Panc1 (cell line): Measurements from ENCODE around the gene MGAT5. TPM values are rescaled to one million over a fixed set of nuclear protein-coding genes. Genes with fewer than 3 reads are reported as not detected.

Experiments used
- ATAC-seq: fragments of 200-7000 bp; cut with Tn5 transposase; 2 replicates; pipeline ENCODE4 v1.9.1; 2020; ENCODE audit warnings: mild to moderate bottlenecking, moderate library complexity
- BruUV-seq: library from RNA; stranded (reverse); fragments of 400-500 nt; replicated peaks from 2 replicates; lab custom pipeline; 2021; lab: Mats Ljungman, UMichigan
- CTCF ChIA-PET: fragments of 300-600 bp; sonication (Branson Sonifier 250); formaldehyde crosslinking; loops from one replicate; lab custom pipeline; 2022; ENCODE audit warnings: antibody characterized with exemption; lab: Charles Lee
- POLR2A ChIA-PET: fragments of 300-600 bp; sonication (Branson Sonifier 250); formaldehyde crosslinking; loops from one replicate; lab custom pipeline; 2022; ENCODE audit warnings: antibody characterized with exemption; lab: Charles Lee
- DNase-seq: peaks from one replicate; pipeline ENCODE4 v3.0.0-alpha.2; 2010; ENCODE audit warnings: low read depth, low spot score
- H3K27ac ChIP-seq: 2 replicates; pipeline ENCODE4 v1.5.1; 2011; ENCODE audit warnings: mild to moderate bottlenecking, low read length, inconsistent platforms
- H3K27me3 ChIP-seq: fragments of 200-500 bp; sonication (Bioruptor generic); 2 replicates; pipeline ENCODE4 v1.6.0; 2014; ENCODE audit warnings: low read length, inconsistent platforms; ENCODE audit not compliant: control insufficient read depth, insufficient read depth
- H3K36me3 ChIP-seq: fragments of 200-500 bp; sonication (Bioruptor generic); 2 replicates; pipeline ENCODE4 v1.5.1; 2014; ENCODE audit warnings: inconsistent platforms, mild to moderate bottlenecking, low read length, moderate library complexity; ENCODE audit not compliant: control insufficient read depth, insufficient read depth
- H3K4me1 ChIP-seq: 2 replicates; pipeline ENCODE4 v1.5.1; 2011; ENCODE audit warnings: inconsistent platforms, mild to moderate bottlenecking, low read length, moderate library complexity; ENCODE audit not compliant: control insufficient read depth, insufficient read depth
- H3K4me3 ChIP-seq, 2 experiments: 2 replicates each; pipeline ENCODE4 v1.5.1; 2011 to 2012; ENCODE audit warnings: low read depth in 2 of 2, low read length in 2 of 2, mild to moderate bottlenecking in 2 of 2, inconsistent platforms in 1 of 2, moderate library complexity in 1 of 2
- H3K9me3 ChIP-seq: fragments of 200-500 bp; sonication (Bioruptor generic); 2 replicates; pipeline ENCODE4 v1.5.1; 2014; ENCODE audit warnings: low read depth, mild to moderate bottlenecking, inconsistent platforms, low read length, moderate library complexity; ENCODE audit not compliant: control insufficient read depth, insufficient read depth
- CTCF ChIP-seq: fragments of 450-650 bp; IDR thresholded peaks from 2 replicates; pipeline ENCODE4 v1.5.1; 2017; ENCODE audit warnings: mild to moderate bottlenecking
- POLR2AphosphoS5 ChIP-seq: IDR thresholded peaks from 2 replicates; pipeline ENCODE4 v1.6.1; 2012; ENCODE audit warnings: mild to moderate bottlenecking, low read depth, low read length, moderate library complexity
- REST ChIP-seq, 2 experiments: IDR thresholded peaks; 2 replicates each; pipeline ENCODE4 v1.6.1; 2011 to 2012; ENCODE audit warnings: low read depth in 2 of 2, control low read depth in 1 of 2, low read length in 1 of 2, mild to moderate bottlenecking in 1 of 2, moderate library complexity in 1 of 2; ENCODE audit not compliant: insufficient read depth in 1 of 2
- SIN3A ChIP-seq: IDR thresholded peaks from 2 replicates; pipeline ENCODE4 v1.6.1; 2012; ENCODE audit warnings: low read depth, mild to moderate bottlenecking, low read length, moderate library complexity, borderline replicate concordance; ENCODE audit not compliant: insufficient read depth
- TCF7L2 ChIP-seq: IDR thresholded peaks from 2 replicates; pipeline ENCODE4 v1.6.1; 2011; ENCODE audit warnings: mild to moderate bottlenecking, low read depth, low read length, inconsistent platforms
- in situ Hi-C: cut with HindIII; loops from 2 replicates; pipeline ENCODE4 v1.10.0; 2016; ENCODE audit warnings: low sequenced_read_pairs, low pct_unique_long_range_greater_than_20kb
- intact Hi-C: fragments of 100-400 bp; cut with micrococcal nuclease; formaldehyde crosslinking; loops from one replicate; pipeline ENCODE4 v1.10.0; 2022; ENCODE audit not compliant: unreplicated experiment
- total RNA-seq: library from RNA; stranded (reverse); gene quantifications from one replicate; pipeline ENCODE4 v1.2.1, GENCODE V29; 2021; ENCODE audit not compliant: unreplicated experiment

The MGAT5 gene
- total RNA-seq, 1 experiment from 2014 or later: 22.1 TPM

GRCh38 chr2:134277223-134277622 is 23.4 kb downstream of the MGAT5 start:
- BruUV-seq: no TSS peak
- no peak for DNase-seq
- H3K27me3 ChIP-seq: no peaks in the 10 kb centered on the region
- H3K9me3 ChIP-seq: no peaks in the 10 kb centered on the region
- no peak overlapping the region for H3K27ac ChIP-seq
- ChIA-PET CTCF (no interaction called here), POLR2A (no interaction called here)
- no peak overlapping the region for H3K4me3 ChIP-seq
- intact Hi-C loops: no loop called here
- no peaks in the 10 kb centered on the region for H3K36me3 ChIP-seq
- ATAC-seq: no peak
- TF ChIP-seq CTCF (no peak), TCF7L2 (no peak)
- in situ Hi-C loops: no loop called here
- H3K4me1 ChIP-seq: no peaks in the 10 kb centered on the region

- DNase-seq (no peak), ATAC-seq (no peak)
- no peak overlapping the region for H3K4me3 ChIP-seq
- H3K9me3 ChIP-seq: no peaks in the 10 kb centered on the region
- H3K27me3 ChIP-seq: no peaks in the 10 kb centered on the region
- H3K27ac ChIP-seq: no peak overlapping the region
- no peaks in the 10 kb centered on the region for H3K4me1 ChIP-seq
- in situ Hi-C loops: no loop called here
- CTCF ChIA-PET: no interaction called here
- POLR2A ChIA-PET: no interaction called here
- no peak for TF ChIP-seq POLR2AphosphoS5
- TF ChIP-seq SIN3A: no peak
- no peak for TF ChIP-seq REST (IDR thresholded peaks at IDR 0.05; ENCODE audit: insufficient read depth in 1 of 2, low read depth in 2 of 2, low read length in 1 of 2)
- TF ChIP-seq CTCF: no peak
- no peak for TF ChIP-seq TCF7L2
- BruUV-seq: no TSS peak
- no peaks in the 10 kb centered on the region for H3K36me3 ChIP-seq
- intact Hi-C loops: no loop called here
Measured at GRCh38 chr2:134278553-134278952, 24.7 kb downstream of the MGAT5 start.

- ATAC-seq (no peak), DNase-seq (no peak)
- no peaks in the 10 kb centered on the region for H3K4me1 ChIP-seq
- CTCF ChIA-PET: no interaction called here
- H3K27ac ChIP-seq: no peak overlapping the region
- no TSS peak for BruUV-seq
- POLR2A ChIA-PET: no interaction called here
- H3K27me3 ChIP-seq: no peaks in the 10 kb centered on the region
- no peaks in the 10 kb centered on the region for H3K9me3 ChIP-seq
- in situ Hi-C loops: no loop called here
- intact Hi-C loops: no loop called here
- no peaks in the 10 kb centered on the region for H3K36me3 ChIP-seq
- TF ChIP-seq TCF7L2 (no peak), REST (IDR thresholded peaks at IDR 0.05; ENCODE audit: insufficient read depth in 1 of 2, low read depth in 2 of 2, low read length in 1 of 2) (no peak), POLR2AphosphoS5 (no peak), SIN3A (no peak), CTCF (no peak)
- no peak overlapping the region for H3K4me3 ChIP-seq
Measured at GRCh38 chr2:134279417-134279816, 25.5 kb downstream of the MGAT5 start.
